Neural progenitor cell (in vitro differentiated cells): ENCODE data around the gene PLAC8L1. TPM values are rescaled to one million over a fixed set of nuclear protein-coding genes. Genes with fewer than 3 reads are reported as not detected.

Experiments used
- DNase-seq: peaks from one replicate; pipeline ENCODE4 v3.0.0-alpha.2; 2016; ENCODE audit warnings: low spot score
- H2AFZ ChIP-seq: fragments of 200-600 bp; sonication (generic); replicated peaks from 2 replicates; pipeline ENCODE4 v1.6.1; 2016; ENCODE audit warnings: antibody characterized with exemption
- H3F3A ChIP-seq: fragments of 200-600 bp; sonication (generic); 2 replicates; pipeline ENCODE4 v1.6.1; 2016; ENCODE audit warnings: antibody characterized with exemption, low read depth
- H3K27ac ChIP-seq: fragments of 200-600 bp; sonication (generic); 2 replicates; pipeline ENCODE4 v1.5.1; 2016; ENCODE audit warnings: mild to moderate bottlenecking
- H3K27me3 ChIP-seq: fragments of 200-600 bp; sonication (generic); 2 replicates; pipeline ENCODE4 v1.6.1; 2016; ENCODE audit warnings: mild to moderate bottlenecking, moderate library complexity
- H3K36me3 ChIP-seq: fragments of 200-600 bp; sonication (generic); 2 replicates; pipeline ENCODE4 v1.5.1; 2016
- H3K4me1 ChIP-seq: fragments of 200-600 bp; sonication (generic); 2 replicates; pipeline ENCODE4 v1.6.1; 2016; ENCODE audit warnings: mixed run types
- H3K4me2 ChIP-seq: fragments of 200-600 bp; sonication (generic); 2 replicates; pipeline ENCODE4 v1.6.1; 2016
- H3K4me3 ChIP-seq: fragments of 200-600 bp; sonication (generic); 2 replicates; pipeline ENCODE4 v1.5.1; 2016
- H3K79me2 ChIP-seq: fragments of 200-600 bp; sonication (generic); 2 replicates; pipeline ENCODE4 v1.6.1; 2016; ENCODE audit warnings: low read depth
- H3K9ac ChIP-seq: fragments of 200-600 bp; sonication (generic); 2 replicates; pipeline ENCODE4 v1.6.1; 2016
- H3K9me3 ChIP-seq: fragments of 200-600 bp; sonication (generic); 2 replicates; pipeline ENCODE4 v1.5.1; 2016; ENCODE audit warnings: low read depth
- H4K20me1 ChIP-seq: fragments of 200-600 bp; sonication (generic); 2 replicates; pipeline ENCODE4 v1.6.1; 2016; ENCODE audit warnings: low read depth
- H3K27ac Mint-ChIP-seq: 3 replicates; pipeline ENCODE4 v1.8.0; 2021; ENCODE audit warnings: mixed read lengths
- H3K27me3 Mint-ChIP-seq: 2 replicates; pipeline ENCODE4 v1.8.0; 2022; ENCODE audit warnings: low read depth, mild to moderate bottlenecking, inconsistent platforms, moderate library complexity, mixed read lengths; ENCODE audit not compliant: insufficient read depth
- H3K36me3 Mint-ChIP-seq: 3 replicates; pipeline ENCODE4 v1.8.0; 2021; ENCODE audit warnings: mixed read lengths
- H3K4me1 Mint-ChIP-seq: 3 replicates; pipeline ENCODE4 v1.8.0; 2021; ENCODE audit warnings: mixed read lengths
- H3K4me3 Mint-ChIP-seq: 3 replicates; pipeline ENCODE4 v1.8.0; 2021; ENCODE audit warnings: mild to moderate bottlenecking, moderate library complexity, mixed read lengths
- H3K9me3 Mint-ChIP-seq: 3 replicates; pipeline ENCODE4 v1.8.0; 2020; ENCODE audit warnings: mixed read lengths
- EZH2 ChIP-seq: fragments of 200-600 bp; sonication (generic); IDR thresholded peaks from 2 replicates; pipeline ENCODE4 v1.6.1; 2017; ENCODE audit warnings: antibody characterized with exemption, mild to moderate bottlenecking, moderate library complexity
- EZH2phosphoT487 ChIP-seq: fragments of 200-600 bp; sonication (generic); IDR thresholded peaks from 2 replicates; pipeline ENCODE4 v1.6.1; 2017; ENCODE audit warnings: antibody characterized with exemption
- total RNA-seq: library from RNA; depleted of rRNA; stranded (reverse); fragments of >200 nt; gene quantifications from 2 replicates; pipeline ENCODE4 v1.2.3, GENCODE V29; 2015; ENCODE audit warnings: low replicate concordance
- TF ChIP-seq, protein P1 (sequence below): fragments of 200-600 bp; sonication (generic); IDR thresholded peaks from 2 replicates; pipeline ENCODE4 v1.5.1; 2017; ENCODE audit warnings: antibody characterized with exemption, mild to moderate bottlenecking

PLAC8L1 gene
- 0.51 TPM in 1 of 2 replicates, not detected in the other for total RNA-seq

DNA sequence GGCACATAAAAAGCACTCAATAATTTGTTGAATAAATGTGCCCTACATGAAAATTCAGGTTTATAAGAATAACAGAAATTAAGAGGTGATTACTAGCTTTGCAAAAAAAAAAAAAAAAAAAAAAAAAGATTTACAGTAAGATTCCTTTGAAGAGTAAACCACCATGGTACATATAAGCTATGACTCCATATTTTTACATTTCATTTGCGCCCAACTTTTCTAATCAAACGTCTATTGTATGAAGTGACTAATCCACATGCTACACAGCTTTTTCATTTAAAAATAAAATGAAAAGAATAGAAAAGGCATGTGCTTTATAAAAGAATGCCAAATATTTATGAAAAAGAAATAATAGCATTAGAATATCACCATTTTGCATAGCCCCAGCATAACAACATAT is at the start of gene PLAC8L1:
PLAC8L1 (minus strand) TSS at position 101 of the 400 bp plus-strand sequence. CDS start 1,266 bp downstream, outside the sequence.
- no peaks in the 10 kb centered on the region for H3K36me3 ChIP-seq
- no peak within 1 kb of the TSS for H3K27ac ChIP-seq
- H3K4me3 ChIP-seq, result no peak within 1 kb of the TSS
- no peak within 1 kb of the TSS for H3K9ac ChIP-seq
- peaks cover 16% of the 10 kb centered on the region for H3K4me1 Mint-ChIP-seq
- no peak within 1 kb of the TSS for H2AFZ ChIP-seq
- no peak for DNase-seq
- H3F3A ChIP-seq, result peaks cover 16% of the 10 kb centered on the region
- H3K27me3 ChIP-seq, result no peaks in the 10 kb centered on the region
- H3K79me2 ChIP-seq, result no peaks in the 10 kb centered on the region
- H3K36me3 Mint-ChIP-seq, result peaks cover 5% of the 10 kb centered on the region
- no peak within 1 kb of the TSS for H3K27ac Mint-ChIP-seq
- no peaks in the 10 kb centered on the region for H4K20me1 ChIP-seq
- no peaks in the 10 kb centered on the region for H3K9me3 Mint-ChIP-seq
- H3K27me3 Mint-ChIP-seq, result no peaks in the 10 kb centered on the region
- H3K4me3 Mint-ChIP-seq, result no peak within 1 kb of the TSS
- no peaks in the 10 kb centered on the region for H3K9me3 ChIP-seq
- no peak within 1 kb of the TSS for H3K4me2 ChIP-seq
- peaks cover 15% of the 10 kb centered on the region for H3K4me1 ChIP-seq
- TF ChIP-seq EZH2phosphoT487 (no peak), EZH2 (no peak)
- TF ChIP-seq, protein P1, sequence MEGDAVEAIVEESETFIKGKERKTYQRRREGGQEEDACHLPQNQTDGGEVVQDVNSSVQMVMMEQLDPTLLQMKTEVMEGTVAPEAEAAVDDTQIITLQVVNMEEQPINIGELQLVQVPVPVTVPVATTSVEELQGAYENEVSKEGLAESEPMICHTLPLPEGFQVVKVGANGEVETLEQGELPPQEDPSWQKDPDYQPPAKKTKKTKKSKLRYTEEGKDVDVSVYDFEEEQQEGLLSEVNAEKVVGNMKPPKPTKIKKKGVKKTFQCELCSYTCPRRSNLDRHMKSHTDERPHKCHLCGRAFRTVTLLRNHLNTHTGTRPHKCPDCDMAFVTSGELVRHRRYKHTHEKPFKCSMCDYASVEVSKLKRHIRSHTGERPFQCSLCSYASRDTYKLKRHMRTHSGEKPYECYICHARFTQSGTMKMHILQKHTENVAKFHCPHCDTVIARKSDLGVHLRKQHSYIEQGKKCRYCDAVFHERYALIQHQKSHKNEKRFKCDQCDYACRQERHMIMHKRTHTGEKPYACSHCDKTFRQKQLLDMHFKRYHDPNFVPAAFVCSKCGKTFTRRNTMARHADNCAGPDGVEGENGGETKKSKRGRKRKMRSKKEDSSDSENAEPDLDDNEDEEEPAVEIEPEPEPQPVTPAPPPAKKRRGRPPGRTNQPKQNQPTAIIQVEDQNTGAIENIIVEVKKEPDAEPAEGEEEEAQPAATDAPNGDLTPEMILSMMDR, result no peak

- H3K4me3 ChIP-seq, result no peak overlapping the region
- Mint-ChIP-seq H3K27ac (no peak overlapping the region), H3K9me3 (no peaks in the 10 kb centered on the region), H3K27me3 (no peaks in the 10 kb centered on the region), H3K4me1 (no peaks in the 10 kb centered on the region), H3K36me3 (peaks cover 36% of the 10 kb centered on the region), H3K4me3 (no peak overlapping the region)
- H3K4me1 ChIP-seq, result no peaks in the 10 kb centered on the region
- H3K9ac ChIP-seq, result no peak overlapping the region
- no peaks in the 10 kb centered on the region for H3K27me3 ChIP-seq
- H3F3A ChIP-seq, result no peaks in the 10 kb centered on the region
- no peaks in the 10 kb centered on the region for H3K79me2 ChIP-seq
- peaks cover 63% of the 10 kb centered on the region for H3K36me3 ChIP-seq
- DNase-seq, result no peak
- H4K20me1 ChIP-seq, result no peaks in the 10 kb centered on the region
- no peak overlapping the region for H3K4me2 ChIP-seq
- H3K9me3 ChIP-seq, result no peaks in the 10 kb centered on the region
- H3K27ac ChIP-seq, result no peak overlapping the region
- TF ChIP-seq EZH2, result no peak
- TF ChIP-seq, protein P1, result no peak
- no peak for TF ChIP-seq EZH2phosphoT487
- H2AFZ ChIP-seq, result no peak overlapping the region
Measured at GRCh38 chr5:146151970-146152369, 46.6 kb upstream of the PLAC8L1 start.

DNA sequence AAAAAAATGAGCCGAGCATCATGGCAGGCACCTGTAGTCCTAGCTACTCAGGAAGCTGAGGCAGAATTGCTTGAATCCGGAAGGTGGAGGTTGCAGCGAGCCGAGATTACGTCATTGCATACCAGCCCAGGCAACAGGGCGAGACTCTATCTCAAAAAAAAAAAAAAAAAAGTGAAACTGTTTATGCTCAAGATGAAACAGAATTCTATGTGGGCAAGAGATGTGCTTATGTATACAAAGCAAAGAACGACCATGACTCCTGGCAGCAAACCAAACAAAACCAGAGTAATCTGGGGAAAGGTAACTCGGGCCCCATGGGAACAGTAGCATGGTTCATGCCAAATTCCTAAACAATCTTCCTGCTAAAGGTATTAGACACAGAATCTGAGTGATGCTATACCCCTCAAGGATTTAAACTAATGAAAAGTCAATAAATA is 32.6 kb upstream of the PLAC8L1 start:
- no peak for DNase-seq
- H3K9me3 Mint-ChIP-seq, result no peaks in the 10 kb centered on the region
- H3K27ac ChIP-seq, result no peak overlapping the region
- H3K4me3 ChIP-seq, result no peak overlapping the region
- H3K36me3 Mint-ChIP-seq, result peaks cover 34% of the 10 kb centered on the region
- peaks cover 30% of the 10 kb centered on the region for H3K36me3 ChIP-seq
- no peak overlapping the region for H3K4me2 ChIP-seq
- TF ChIP-seq EZH2 (no peak), EZH2phosphoT487 (no peak)
- TF ChIP-seq, protein P1, result no peak
- H3K4me3 Mint-ChIP-seq, result no peak overlapping the region
- peaks cover 1% of the 10 kb centered on the region for H3F3A ChIP-seq
- no peaks in the 10 kb centered on the region for H3K27me3 Mint-ChIP-seq
- H3K27me3 ChIP-seq, result no peaks in the 10 kb centered on the region
- no peak overlapping the region for H2AFZ ChIP-seq
- H3K27ac Mint-ChIP-seq, result no peak overlapping the region
- H3K4me1 Mint-ChIP-seq, result no peaks in the 10 kb centered on the region
- H3K79me2 ChIP-seq, result no peaks in the 10 kb centered on the region
- no peaks in the 10 kb centered on the region for H3K4me1 ChIP-seq
- no peak overlapping the region for H3K9ac ChIP-seq
- no peaks in the 10 kb centered on the region for H3K9me3 ChIP-seq
- H4K20me1 ChIP-seq, result no peaks in the 10 kb centered on the region
